Spleen (tissue), 11 donors: ENCODE measurements around the gene ARID5A. TPM values are rescaled to one million over a fixed set of nuclear protein-coding genes. Genes with fewer than 3 reads are reported as not detected.
"Not testable (repeated sequence)": the region's sequence is repeated elsewhere in the genome, so short reads cannot be mapped to it uniquely, and the experiment has no call there.

Experiments used
- DNase-seq: peaks from one replicate; pipeline ENCODE4 v3.0.0-alpha.2; 2020
- H3K27ac ChIP-seq, 8 donors: fragments of 200-600 bp; sonication (generic) in 7 of 8; 1 replicate in 4 of 8; 2 replicates in 4 of 8; pipeline versions ENCODE4 v1.5.0 to v1.8.0; 2016 to 2021; ENCODE audit warnings: inconsistent platforms in 4 of 8, mild to moderate bottlenecking in 4 of 8, moderate library complexity in 1 of 8
- H3K27me3 ChIP-seq, 7 donors: fragments of 200-600 bp; sonication (generic) in 6 of 7; replicated peaks in 1 of 7; 1 replicate in 4 of 7; 2 replicates in 3 of 7; pipeline versions ENCODE4 v1.5.0 to v1.8.0; 2016 to 2021; ENCODE audit warnings: inconsistent platforms in 3 of 7, mild to moderate bottlenecking in 1 of 7
- H3K36me3 ChIP-seq, 6 donors: fragments of 200-600 bp; sonication (generic) in 5 of 6; 1 replicate in 4 of 6; 2 replicates in 2 of 6; pipeline versions ENCODE4 v1.5.0 to v1.8.0; 2016 to 2021; ENCODE audit warnings: inconsistent platforms in 2 of 6
- H3K4me1 ChIP-seq, 6 donors: fragments of 200-600 bp; sonication (generic) in 5 of 6; 1 replicate in 3 of 6; 2 replicates in 3 of 6; pipeline versions ENCODE4 v1.5.0 to v1.8.0; 2016 to 2021; ENCODE audit warnings: inconsistent platforms in 3 of 6
- H3K4me3 ChIP-seq, 8 donors: fragments of 200-600 bp; sonication (generic) in 7 of 8; 1 replicate in 4 of 8; 2 replicates in 4 of 8; pipeline versions ENCODE4 v1.5.0 to v1.8.0; 2016 to 2021; ENCODE audit warnings: inconsistent platforms in 4 of 8, mild to moderate bottlenecking in 4 of 8, moderate library complexity in 2 of 8
- H3K9me3 ChIP-seq, 8 donors: fragments of 200-600 bp; sonication (generic) in 7 of 8; 1 replicate in 4 of 8; 2 replicates in 4 of 8; pipeline versions ENCODE4 v1.5.0 to v1.8.0; 2016 to 2021; ENCODE audit warnings: inconsistent platforms in 4 of 8
- CTCF ChIP-seq, 11 experiments: fragments of 200-600 bp in 7 of 11; fragments of 450-650 bp in 4 of 11; sonication (generic) in 4 of 11; IDR thresholded peaks in 8 of 11; conservative IDR thresholded peaks in 3 of 11; 1 replicate in 7 of 11; 2 replicates in 4 of 11; pipeline versions ENCODE4 v1.4.0 to v1.8.0; 2016 to 2021; ENCODE audit warnings: antibody characterized with exemption in 11 of 11, inconsistent platforms in 4 of 11, mild to moderate bottlenecking in 1 of 11
- POLR2A ChIP-seq, 3 donors: fragments of 450-650 bp; IDR thresholded peaks; one replicate each; pipeline ENCODE4 v1.5.1; 2017; ENCODE audit warnings: antibody characterized with exemption in 3 of 3, mild to moderate bottlenecking in 1 of 3
- POLR2AphosphoS5 ChIP-seq, 3 donors: sonication (generic); formaldehyde crosslinking; IDR thresholded peaks; one replicate each; pipeline ENCODE4 v1.5.1; 2017; ENCODE audit warnings: antibody characterized with exemption in 3 of 3
- WGBS, 5 donors: extraction: QIAGEN DNeasy Blood & Tissue Kit in 3 of 5; methylation state at CpG; one replicate each; pipeline versions ENCODE4 v1.1.5 to v1.1.7; 2013 to 2018; 5-methylcytosine and 5-hydroxymethylcytosine counted together
- intact Hi-C: fragments of 100-400 bp; cut with DNase I; formaldehyde crosslinking; loops from one replicate; pipeline ENCODE4 v1.15.0; 2023; ENCODE audit warnings: low total_unique reads
- polyA plus RNA-seq, 3 donors: library from polyadenylated mRNA; stranded (reverse); fragments of 200-250 nt; gene quantifications; one replicate each; pipeline ENCODE4 v1.2.1, GENCODE V29; 2013
- total RNA-seq, 7 donors: library from RNA; depleted of rRNA in 3 of 7; stranded (reverse); fragments of >200 nt in 3 of 7; fragmentation: NEBNext Ultra II Directional in 4 of 7; extraction: Animal tissue kit (Norgen Biotek cat#: 25700) in 4 of 7; gene quantifications; one replicate each; pipeline versions ENCODE4 v1.1.0 to v1.2.1, GENCODE V29; 2016 to 2021
- donor health status: healthy with polysubstance abuse.
- donor health status: DM: no; HTN: no; CAD: no; lungs with moderate emphysema.
- donor health status: DM: no; HTN: no; CAD: no.
- donor health status: Bipolar disorder and iron deficiency.
- donor health status: healthy.
- donor health status: DM: no; HTN: no; CAD: no.
- donor health status: DM: yes; HTN: yes; CAD: no.

ARID5A gene
- total and polyA plus RNA-seq, 10 donors = 30.8 to 121 (median 48.9) TPM

- TF ChIP-seq POLR2A (IDR thresholded peaks at IDR 0.05) = no peak
- TF ChIP-seq POLR2AphosphoS5 (IDR thresholded peaks at IDR 0.05) = peak in 2 of 3 donors; percentile 37 to 56
- no peak overlapping the region for H3K4me3 ChIP-seq
- no peak for DNase-seq
- peaks cover 0 to 61% (median 54%) of the 10 kb centered on the region in 6 donors for H3K36me3 ChIP-seq
- peaks cover 11 to 25% (median 13%) of the 10 kb centered on the region in 6 donors for H3K4me1 ChIP-seq
- intact Hi-C loops = no loop called here
- H3K27me3 ChIP-seq = no peaks in the 10 kb centered on the region
- H3K27ac ChIP-seq = no peak overlapping the region
- WGBS, 5 donors = 86 to 94% (median 89%) methylated on average over 15 to 18 of the region's 18 CpGs
- no peaks in the 10 kb centered on the region for H3K9me3 ChIP-seq
Observed at GRCh38 chr2:96552315-96553175, 16.0 kb downstream of the ARID5A start.

GRCh38 chr2:96553176-96553956 lies 16.8 kb downstream of the ARID5A start:
- intact Hi-C loops = no loop called here
- peaks cover 0 to 53% (median 47%) of the 10 kb centered on the region in 6 donors for H3K36me3 ChIP-seq
- H3K4me1 ChIP-seq = peaks cover 11 to 25% (median 13%) of the 10 kb centered on the region in 6 donors
- no peak overlapping the region for H3K4me3 ChIP-seq
- TF ChIP-seq POLR2AphosphoS5 (IDR thresholded peaks at IDR 0.05) (peak; percentile 17 to 69 (median 40)), POLR2A (IDR thresholded peaks at IDR 0.05) (no peak), CTCF (IDR thresholded peaks at IDR 0.05 in 8 of 11, conservative IDR thresholded peaks at IDR 0.05 in 3 of 11) (no peak)
- no peaks in the 10 kb centered on the region for H3K9me3 ChIP-seq
- H3K27me3 ChIP-seq = no peaks in the 10 kb centered on the region
- WGBS, 5 donors = 88 to 95% (median 90%) methylated on average over 15 to 16 of the region's 16 CpGs
- DNase-seq = no peak
- peak overlapping the region in 2 of 8 donors; percentile 2 to 34 for H3K27ac ChIP-seq

- Histone ChIP-seq H3K27ac (peak overlapping the region in 3 of 8 donors; percentile 2 to 34 (median 30)), H3K4me3 (peak overlapping the region in 2 of 8 donors; percentile 8 to 32)
Observed at GRCh38 chr2:96553957-96554292, 17.4 kb downstream of the ARID5A start.

GRCh38 chr2:96554293-96555145 lies 18.0 kb downstream of the ARID5A start:
- Histone ChIP-seq H3K9me3 (no peaks in the 10 kb centered on the region), H3K27ac (peak overlapping the region in 3 of 8 donors; percentile 2 to 34 (median 30)), H3K27me3 (no peaks in the 10 kb centered on the region), H3K4me1 (peaks cover 11 to 25% (median 13%) of the 10 kb centered on the region in 6 donors), H3K4me3 (peak overlapping the region in 2 of 8 donors; percentile 8 to 32), H3K36me3 (peaks cover 0 to 42% (median 35%) of the 10 kb centered on the region in 6 donors)
- intact Hi-C loops = no loop called here
- peak; percentile 94 for DNase-seq
- WGBS, 5 donors = 36 to 41% (median 38%) methylated on average over 29 to 35 of the region's 35 CpGs
- no peak for TF ChIP-seq POLR2A (IDR thresholded peaks at IDR 0.05)
- TF ChIP-seq POLR2AphosphoS5 (IDR thresholded peaks at IDR 0.05) = peak; percentile 75 to 90 (median 87)
- TF ChIP-seq CTCF (IDR thresholded peaks at IDR 0.05 in 8 of 11, conservative IDR thresholded peaks at IDR 0.05 in 3 of 11) = peak; percentile 81 to 98 (median 96)

More at GRCh38 chr2:96553957-96554292, 17.4 kb downstream of the ARID5A start:
- Histone ChIP-seq H3K36me3 (peaks cover 0 to 48% (median 41%) of the 10 kb centered on the region in 6 donors), H3K4me1 (peaks cover 11 to 25% (median 13%) of the 10 kb centered on the region in 6 donors)
- WGBS, 5 donors = 36 to 58% (median 46%) methylated on average over 9 of the region's 9 CpGs
- intact Hi-C loops, DNase-seq, H3K9me3 ChIP-seq, H3K27me3 ChIP-seq: not testable (repeated sequence)
